Retinal pigment epithelial cell (primary cell): ENCODE data around the gene FXYD2.
A peak's percentile ranks its signal among the peaks of the same experiment; 100 is the strongest.

Source experiments
- DNase-seq: peaks from one replicate; pipeline ENCODE4 v3.0.0-alpha.2; 2010; ENCODE audit warnings: low read depth
- H3K4me3 ChIP-seq: 2 replicates; pipeline ENCODE4 v1.5.1; 2011; ENCODE audit warnings: mild to moderate bottlenecking, low read length, control low read depth, moderate library complexity
- CTCF ChIP-seq: conservative IDR thresholded peaks from 2 replicates; pipeline ENCODE4 v1.5.1; 2011; ENCODE audit warnings: low read depth, low read length, control low read depth, inconsistent platforms

The FXYD2 gene

GRCh38 chr11:117825538-117826189, 1.1 kb upstream of the FXYD2 start:
- no peak for DNase-seq
- no peak overlapping the region for H3K4me3 ChIP-seq
- TF ChIP-seq CTCF, result no peak

DNA sequence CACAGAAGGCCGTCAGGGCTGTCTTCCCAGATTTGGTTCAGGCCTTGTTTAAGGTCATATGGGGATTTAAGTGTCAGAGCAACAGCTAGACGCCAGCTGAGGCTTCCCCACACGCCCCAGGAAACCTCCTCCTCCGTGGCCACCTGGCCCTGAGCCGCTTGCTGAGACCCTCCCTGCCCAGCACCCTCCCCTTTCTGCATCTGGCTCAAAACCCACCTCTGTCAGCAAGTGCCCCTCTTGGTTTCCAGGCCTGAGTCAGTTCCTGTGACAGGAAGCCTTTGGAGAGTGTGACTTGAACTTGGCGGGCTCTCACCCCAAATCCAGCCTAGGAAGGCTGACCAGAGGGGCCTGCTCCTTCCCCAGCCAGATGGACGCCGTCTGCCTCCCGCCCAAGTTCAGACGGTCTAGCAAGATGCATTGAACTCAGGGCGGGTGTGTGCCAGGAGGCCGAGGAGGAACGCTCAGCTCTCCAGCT, 561 bp downstream of the FXYD2 start:
- H3K4me3 ChIP-seq, result no peak overlapping the region
- no peak for TF ChIP-seq CTCF
- DNase-seq, result no peak

DNA sequence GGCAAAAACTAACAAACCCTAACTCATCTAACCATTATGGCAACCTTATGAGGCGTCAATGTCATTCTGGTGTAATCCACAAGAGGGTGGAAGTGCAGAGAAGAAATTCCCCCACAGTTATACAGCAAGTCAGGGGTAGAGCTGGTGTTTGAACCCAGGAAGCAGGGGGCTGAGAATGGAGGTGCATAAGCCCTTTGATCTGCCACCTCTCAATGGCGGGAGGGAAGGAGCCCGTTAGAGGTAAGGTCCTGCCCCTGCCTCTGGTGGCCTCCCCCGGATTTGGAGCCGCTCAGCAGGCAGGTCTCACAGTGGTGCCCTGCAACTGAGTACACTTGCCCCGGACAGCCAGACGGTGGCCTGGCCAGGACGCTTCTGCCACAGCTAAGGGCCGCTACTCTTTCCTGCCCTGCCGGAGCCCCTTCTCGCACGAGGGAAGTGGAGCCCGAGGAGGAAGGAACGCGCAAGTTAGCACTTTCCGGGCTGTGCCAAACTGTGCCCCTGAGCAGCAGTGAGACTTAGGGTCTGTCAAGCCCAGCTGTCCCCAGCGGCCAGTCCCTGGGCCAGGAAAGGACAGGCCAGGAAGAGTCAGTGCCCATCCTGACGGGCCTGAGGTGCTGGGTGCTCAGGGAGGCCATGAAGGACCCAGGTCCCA, 1.1 kb downstream of the FXYD2 start:
- no peak overlapping the region for H3K4me3 ChIP-seq
- DNase-seq, result no peak
- peak; percentile 16 for TF ChIP-seq CTCF

GRCh38 chr11:117822074-117823033, 2.2 kb downstream of the FXYD2 start:
- TF ChIP-seq CTCF, result peak; percentile 77
- H3K4me3 ChIP-seq, result no peak overlapping the region
- no peak for DNase-seq

DNA sequence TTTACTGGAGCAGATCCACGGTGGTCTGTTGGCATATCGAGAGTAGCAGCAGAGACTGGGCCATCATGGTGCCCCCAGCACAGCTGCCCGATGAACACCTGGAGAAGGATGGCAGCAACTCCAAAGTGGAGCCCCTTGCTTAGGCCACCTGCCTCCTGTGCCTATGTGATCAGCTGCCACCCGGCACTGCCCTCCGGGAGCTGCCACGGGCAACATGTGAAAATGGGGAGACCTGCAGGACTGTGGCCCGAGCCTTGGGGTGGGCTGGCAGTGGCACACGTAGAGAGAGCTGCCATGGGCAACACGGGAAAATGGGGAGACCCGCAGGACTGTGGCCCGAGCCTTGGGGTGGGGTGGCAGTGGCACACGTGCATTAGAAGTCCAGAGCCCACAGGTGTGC, 3.1 kb downstream of the FXYD2 start:
- H3K4me3 ChIP-seq, result no peak overlapping the region
- DNase-seq, result no peak
- TF ChIP-seq CTCF, result no peak

- DNase-seq, result no peak
- no peak for TF ChIP-seq CTCF
- H3K4me3 ChIP-seq, result no peak overlapping the region
Measured at GRCh38 chr11:117820516-117820915, 4.0 kb downstream of the FXYD2 start.
